Mesenchymal stem cell (in vitro differentiated cells and primary cell): Measurements from ENCODE around the gene SRI.

ENCODE experiments used
- DNase-seq: peaks from one replicate; pipeline ENCODE4 v3.0.0-alpha.2; 2013
- H2AFZ ChIP-seq: one replicate; pipeline ENCODE4 v1.6.1; 2013; ENCODE audit warnings: low read depth, mild to moderate bottlenecking, control low read depth, inconsistent platforms, low read length, moderate library complexity
- H2AK5ac ChIP-seq: 2 replicates; pipeline ENCODE4 v1.6.1; 2013; ENCODE audit warnings: low read length, moderate library complexity, mild to moderate bottlenecking, inconsistent platforms; ENCODE audit not compliant: severe bottlenecking
- H2BK120ac ChIP-seq: one replicate; pipeline ENCODE4 v1.6.1; 2013; ENCODE audit warnings: low read depth, mild to moderate bottlenecking, inconsistent platforms, low read length, moderate library complexity
- H2BK12ac ChIP-seq, 2 experiments: one replicate each; pipeline ENCODE4 v1.6.1; 2013; ENCODE audit warnings: inconsistent platforms in 2 of 2, low read length in 2 of 2, mild to moderate bottlenecking in 2 of 2, moderate library complexity in 2 of 2, control low read depth in 1 of 2
- H2BK15ac ChIP-seq: one replicate; pipeline ENCODE4 v1.6.1; 2013; ENCODE audit warnings: mild to moderate bottlenecking, low read depth, inconsistent platforms; ENCODE audit not compliant: poor library complexity, severe bottlenecking
- H2BK5ac ChIP-seq: 2 replicates; pipeline ENCODE4 v1.6.1; 2013; ENCODE audit warnings: low read depth, mild to moderate bottlenecking, low read length, control low read depth, inconsistent platforms; ENCODE audit not compliant: poor library complexity, severe bottlenecking
- H3K14ac ChIP-seq, 2 experiments: one replicate each; pipeline ENCODE4 v1.6.1; 2013; ENCODE audit warnings: inconsistent platforms in 2 of 2, low read length in 2 of 2, control low read depth in 1 of 2, mild to moderate bottlenecking in 1 of 2, moderate library complexity in 1 of 2
- H3K18ac ChIP-seq, 2 experiments: one replicate each; pipeline ENCODE4 v1.6.1; 2013; ENCODE audit warnings: inconsistent platforms in 2 of 2, low read length in 2 of 2, control low read depth in 1 of 2, low read depth in 1 of 2, mild to moderate bottlenecking in 1 of 2
- H3K23ac ChIP-seq, 2 experiments: one replicate each; pipeline ENCODE4 v1.6.1; 2013; ENCODE audit warnings: inconsistent platforms in 2 of 2, low read length in 2 of 2, mild to moderate bottlenecking in 2 of 2, moderate library complexity in 2 of 2, control low read depth in 1 of 2
- H3K27ac ChIP-seq: 2 replicates; pipeline ENCODE4 v1.5.1; 2013; ENCODE audit warnings: mild to moderate bottlenecking, moderate library complexity, low read length, control low read depth, inconsistent platforms; ENCODE audit not compliant: poor library complexity, severe bottlenecking
- H3K27me3 ChIP-seq, 2 experiments: 2 replicates each; pipeline versions ENCODE4 v1.6.1 to v1.7.0; 2013; ENCODE audit warnings: low read length in 2 of 2, mild to moderate bottlenecking in 2 of 2, moderate library complexity in 2 of 2, control low read depth in 1 of 2, inconsistent platforms in 1 of 2; ENCODE audit not compliant: control insufficient read depth in 1 of 2, insufficient read depth in 1 of 2
- H3K36me3 ChIP-seq, 2 experiments: 2 replicates each; pipeline versions ENCODE4 v1.6.1 to v1.7.0; 2013; ENCODE audit warnings: low read length in 2 of 2, control low read depth in 1 of 2, inconsistent platforms in 1 of 2, low read depth in 1 of 2, mild to moderate bottlenecking in 1 of 2; ENCODE audit not compliant: insufficient read depth in 2 of 2, control insufficient read depth in 1 of 2
- H3K4ac ChIP-seq, 2 experiments: one replicate each; pipeline ENCODE4 v1.6.1; 2013; ENCODE audit warnings: inconsistent platforms in 2 of 2, low read length in 2 of 2, mild to moderate bottlenecking in 2 of 2, moderate library complexity in 2 of 2, control low read depth in 1 of 2, low read depth in 1 of 2
- H3K4me1 ChIP-seq: 2 replicates; pipeline ENCODE4 v1.6.1; 2013; ENCODE audit warnings: low read depth, low read length, control low read depth; ENCODE audit not compliant: control insufficient read depth, insufficient read depth
- H3K4me2 ChIP-seq: 2 replicates; pipeline ENCODE4 v1.6.1; 2013; ENCODE audit warnings: low read length, mild to moderate bottlenecking, inconsistent platforms; ENCODE audit not compliant: poor library complexity, severe bottlenecking
- H3K4me3 ChIP-seq, 2 experiments: 2 replicates each; pipeline versions ENCODE4 v1.5.1 to v1.7.0; 2013; ENCODE audit warnings: low read length in 2 of 2, mild to moderate bottlenecking in 2 of 2, control low read depth in 1 of 2, low read depth in 1 of 2; ENCODE audit not compliant: insufficient read depth in 1 of 2
- H3K79me1 ChIP-seq: replicated peaks from 2 replicates; pipeline ENCODE4 v1.6.1; 2013; ENCODE audit warnings: mild to moderate bottlenecking, control low read depth, low read length, inconsistent platforms; ENCODE audit not compliant: poor library complexity, severe bottlenecking
- H3K9ac ChIP-seq: 2 replicates; pipeline ENCODE4 v1.7.0; 2013; ENCODE audit warnings: mild to moderate bottlenecking, low read length, moderate library complexity
- H3K9me3 ChIP-seq: 2 replicates; pipeline ENCODE4 v1.7.0; 2013; ENCODE audit warnings: mild to moderate bottlenecking, low read length; ENCODE audit not compliant: control insufficient read depth
- H4K8ac ChIP-seq: one replicate; pipeline ENCODE4 v1.6.1; 2013; ENCODE audit warnings: inconsistent platforms, mild to moderate bottlenecking, low read length, moderate library complexity
- H4K91ac ChIP-seq: one replicate; pipeline ENCODE4 v1.6.1; 2013; ENCODE audit warnings: mild to moderate bottlenecking, low read length, inconsistent platforms
- WGBS: methylation state at CpG from one replicate; pipeline ENCODE4 v1.1.7; 2013; ENCODE audit warnings: mixed read lengths; 5-methylcytosine and 5-hydroxymethylcytosine counted together

SRI gene

DNA sequence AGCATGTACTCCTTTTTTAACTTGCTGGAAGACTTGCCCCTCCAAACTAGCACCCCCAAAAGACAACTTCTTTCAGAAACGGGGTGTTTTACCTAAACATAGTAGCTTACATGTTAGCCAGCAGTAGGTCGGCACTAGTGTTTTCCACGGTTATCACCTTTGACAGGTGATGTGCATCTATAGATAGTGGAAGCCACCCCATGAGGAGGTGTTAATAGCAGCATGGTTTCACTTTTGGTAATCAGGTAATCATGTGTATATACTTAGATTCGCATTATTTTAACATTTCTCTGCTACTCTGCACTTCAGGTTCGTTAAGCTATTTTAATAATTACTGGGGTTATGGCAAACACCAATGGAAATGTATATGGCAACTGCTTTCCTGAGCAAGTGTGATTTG lies 17.6 kb downstream of the SRI start:
- Histone ChIP-seq H4K91ac (no peak overlapping the region), H3K36me3 (peaks cover 4 to 62% of the 10 kb centered on the region in 2 experiments), H3K9me3 (no peaks in the 10 kb centered on the region), H2AFZ (no peak overlapping the region), H3K9ac (no peak overlapping the region), H2BK5ac (no peak overlapping the region), H2BK15ac (no peak overlapping the region), H3K27ac (no peak overlapping the region), H2BK12ac (no peak overlapping the region), H3K4me3 (no peak overlapping the region), H3K18ac (no peak overlapping the region), H3K79me1 (no peaks in the 10 kb centered on the region), H3K4me2 (no peak overlapping the region), H3K27me3 (no peaks in the 10 kb centered on the region), H2BK120ac (no peak overlapping the region), H3K4ac (no peak overlapping the region), H4K8ac (no peak overlapping the region), H3K4me1 (no peaks in the 10 kb centered on the region), H3K14ac (no peak overlapping the region), H3K23ac (no peak overlapping the region), H2AK5ac (no peak overlapping the region)
- 98% methylated on average over 5 of the region's 5 CpGs for WGBS
- DNase-seq, result no peak

- no peak overlapping the region for H2BK15ac ChIP-seq
- H2BK12ac ChIP-seq, result no peak overlapping the region
- DNase-seq, result no peak
- no peak overlapping the region for H4K91ac ChIP-seq
- no peak overlapping the region for H2BK120ac ChIP-seq
- H3K27me3 ChIP-seq, result no peaks in the 10 kb centered on the region
- no peak overlapping the region for H3K4me3 ChIP-seq
- no peak overlapping the region for H3K9ac ChIP-seq
- H3K4ac ChIP-seq, result no peak overlapping the region
- no peak overlapping the region for H3K18ac ChIP-seq
- H2AK5ac ChIP-seq, result no peak overlapping the region
- H3K79me1 ChIP-seq, result no peaks in the 10 kb centered on the region
- H3K14ac ChIP-seq, result no peak overlapping the region
- no peak overlapping the region for H4K8ac ChIP-seq
- H3K9me3 ChIP-seq, result no peaks in the 10 kb centered on the region
- H3K27ac ChIP-seq, result no peak overlapping the region
- no peak overlapping the region for H2BK5ac ChIP-seq
- peaks cover 4 to 53% of the 10 kb centered on the region in 2 experiments for H3K36me3 ChIP-seq
- no peak overlapping the region for H3K23ac ChIP-seq
- no peak overlapping the region for H3K4me2 ChIP-seq
- no peak overlapping the region for H2AFZ ChIP-seq
- H3K4me1 ChIP-seq, result no peaks in the 10 kb centered on the region
Measured at GRCh38 chr7:88201305-88201704, 18.5 kb downstream of the SRI start.

DNA sequence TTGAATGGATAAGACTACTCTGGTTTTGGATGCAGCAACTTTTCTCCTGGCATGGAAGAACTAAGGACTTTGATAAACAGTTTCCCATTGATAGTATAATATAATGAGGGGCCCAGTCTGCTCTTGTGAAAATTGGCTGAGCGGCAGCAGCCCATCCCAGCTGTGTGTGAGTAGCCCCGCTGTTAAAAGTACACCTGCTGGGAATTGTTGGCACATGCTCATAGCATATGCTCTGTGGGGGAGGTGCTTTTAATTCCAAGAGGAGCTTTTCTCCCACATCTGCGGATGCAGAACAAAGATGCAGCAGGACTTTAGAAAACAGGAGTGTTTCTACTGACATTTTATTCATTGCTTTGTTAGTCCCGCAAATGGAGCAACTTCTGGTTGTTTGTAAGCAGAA lies 19.0 kb downstream of the SRI start:
- H3K9ac ChIP-seq, result no peak overlapping the region
- no peak overlapping the region for H2BK120ac ChIP-seq
- no peak for DNase-seq
- no peak overlapping the region for H4K91ac ChIP-seq
- no peak overlapping the region for H3K4me3 ChIP-seq
- H3K23ac ChIP-seq, result no peak overlapping the region
- no peaks in the 10 kb centered on the region for H3K79me1 ChIP-seq
- H3K27me3 ChIP-seq, result no peaks in the 10 kb centered on the region
- H3K4me2 ChIP-seq, result no peak overlapping the region
- no peak overlapping the region for H3K4ac ChIP-seq
- H2BK5ac ChIP-seq, result no peak overlapping the region
- no peak overlapping the region for H3K18ac ChIP-seq
- no peak overlapping the region for H2AK5ac ChIP-seq
- no peak overlapping the region for H2AFZ ChIP-seq
- 89% methylated on average over 4 of the region's 4 CpGs for WGBS
- H2BK15ac ChIP-seq, result no peak overlapping the region
- peaks cover 4 to 47% of the 10 kb centered on the region in 2 experiments for H3K36me3 ChIP-seq
- no peaks in the 10 kb centered on the region for H3K9me3 ChIP-seq
- no peaks in the 10 kb centered on the region for H3K4me1 ChIP-seq
- H3K27ac ChIP-seq, result no peak overlapping the region
- H3K14ac ChIP-seq, result no peak overlapping the region
- H2BK12ac ChIP-seq, result no peak overlapping the region
- H4K8ac ChIP-seq, result no peak overlapping the region

GRCh38 chr7:88200261-88200660 lies 19.6 kb downstream of the SRI start:
- H3K18ac ChIP-seq, result no peak overlapping the region
- DNase-seq, result no peak
- H3K4me2 ChIP-seq, result no peak overlapping the region
- no peak overlapping the region for H2BK15ac ChIP-seq
- H3K4me3 ChIP-seq, result no peak overlapping the region
- no peak overlapping the region for H3K9ac ChIP-seq
- H3K14ac ChIP-seq, result peak overlapping the region in 1 of 2 experiments; percentile 18
- no peaks in the 10 kb centered on the region for H3K9me3 ChIP-seq
- no peak overlapping the region for H4K8ac ChIP-seq
- H2BK120ac ChIP-seq, result no peak overlapping the region
- H2BK5ac ChIP-seq, result no peak overlapping the region
- 95% methylated on average over 2 of the region's 3 CpGs for WGBS
- H2AK5ac ChIP-seq, result no peak overlapping the region
- H3K27me3 ChIP-seq, result no peaks in the 10 kb centered on the region
- H4K91ac ChIP-seq, result no peak overlapping the region
- H3K4ac ChIP-seq, result no peak overlapping the region
- no peak overlapping the region for H2BK12ac ChIP-seq
- H3K79me1 ChIP-seq, result no peaks in the 10 kb centered on the region
- H3K36me3 ChIP-seq, result peaks cover 4 to 42% of the 10 kb centered on the region in 2 experiments
- no peak overlapping the region for H3K23ac ChIP-seq
- H2AFZ ChIP-seq, result no peak overlapping the region
- H3K27ac ChIP-seq, result no peak overlapping the region
- no peaks in the 10 kb centered on the region for H3K4me1 ChIP-seq
